OCI-LY1 (cell line): ENCODE results near the gene PRR3.

Source experiments
- CTCF ChIP-seq: fragments of 200-600 bp; sonication (generic), shearing (Covaris generic); IDR thresholded peaks from 2 replicates; pipeline ENCODE4 v1.5.1; 2017; ENCODE audit warnings: mild to moderate bottlenecking, antibody characterized with exemption, low read length, moderate library complexity, mixed read lengths
- EZH2 ChIP-seq: fragments of 200-600 bp; sonication (generic), shearing (Covaris generic); IDR thresholded peaks from 2 replicates; pipeline ENCODE4 v1.8.0; 2017; ENCODE audit warnings: borderline replicate concordance, mixed run types, mild to moderate bottlenecking, antibody characterized with exemption, low read length, moderate library complexity, mixed read lengths

GRCh38 chr6:30603961-30604360, 46.9 kb downstream of the PRR3 start:
- TF ChIP-seq EZH2 (no peak), CTCF (no peak)
